Measurements from ENCODE around the gene RHOJ.

GRCh38 chr14:63186453-63186852 is 17.8 kb upstream of the RHOJ start:
- TF ChIP-seq CTCF (IDR thresholded peaks at IDR 0.05) (no peak), POLR2A (IDR thresholded peaks at IDR 0.05) (no peak)
